HEK293T (cell line): ENCODE measurements around the gene RHOG.
"Not testable (repeated sequence)": the region's sequence is repeated elsewhere in the genome, so short reads cannot be mapped to it uniquely, and the experiment has no call there.

Experiments
- CTCF ChIA-PET: fragments of 350-600 bp; formaldehyde crosslinking; extraction: SDS; loops from one replicate; lab custom pipeline; 2021; ENCODE audit warnings: antibody characterized with exemption, inconsistent platforms; lab: Yijun Ruan, JAX
- POLR2A ChIA-PET: fragments of 350-600 bp; formaldehyde crosslinking; extraction: SDS; loops from one replicate; lab custom pipeline; 2020; ENCODE audit warnings: antibody characterized with exemption, inconsistent platforms; lab: Yijun Ruan, JAX
- DNase-seq: peaks from one replicate; pipeline ENCODE4 v3.0.0; 2012; ENCODE audit warnings: mixed read lengths; ENCODE audit errors: extremely low spot score
- ARNT ChIP-seq: fragments of 450-650 bp; IDR thresholded peaks from 2 replicates; pipeline ENCODE4 v1.6.1; 2017; ENCODE audit warnings: mild to moderate bottlenecking
- BHLHE40 ChIP-seq: fragments of 450-650 bp; IDR thresholded peaks from 2 replicates; pipeline ENCODE4 v1.6.1; 2016; ENCODE audit warnings: mild to moderate bottlenecking, moderate library complexity, borderline replicate concordance
- CTBP1 ChIP-seq: fragments of 450-650 bp; IDR thresholded peaks from 2 replicates; pipeline ENCODE4 v1.6.1; 2016; ENCODE audit warnings: borderline replicate concordance
- ELF4 ChIP-seq: fragments of 450-650 bp; IDR thresholded peaks from 2 replicates; pipeline ENCODE4 v1.6.1; 2017; ENCODE audit warnings: antibody characterized with exemption
- FOXA1 ChIP-seq: fragments of 450-650 bp; IDR thresholded peaks from 2 replicates; pipeline ENCODE4 v1.6.1; 2016; ENCODE audit warnings: mild to moderate bottlenecking
- FOXK2 ChIP-seq: fragments of 450-650 bp; IDR thresholded peaks from 2 replicates; pipeline ENCODE4 v1.6.1; 2016; ENCODE audit warnings: mild to moderate bottlenecking
- FOXM1 ChIP-seq: fragments of 450-650 bp; IDR thresholded peaks from 2 replicates; pipeline ENCODE4 v1.6.1; 2017; ENCODE audit warnings: mild to moderate bottlenecking, borderline replicate concordance
- HDGF ChIP-seq: fragments of 450-650 bp; IDR thresholded peaks from 2 replicates; pipeline ENCODE4 v1.6.1; 2017; ENCODE audit warnings: antibody characterized with exemption, borderline replicate concordance
- L3MBTL2 ChIP-seq: fragments of 450-650 bp; conservative IDR thresholded peaks from 2 replicates; pipeline ENCODE4 v1.6.1; 2016; ENCODE audit warnings: mild to moderate bottlenecking
- LEF1 ChIP-seq: fragments of 450-650 bp; IDR thresholded peaks from 2 replicates; pipeline ENCODE4 v1.6.1; 2017; ENCODE audit warnings: mild to moderate bottlenecking, borderline replicate concordance
- NFRKB ChIP-seq: fragments of 450-650 bp; IDR thresholded peaks from 2 replicates; pipeline ENCODE4 v1.6.1; 2016; ENCODE audit warnings: mild to moderate bottlenecking, moderate library complexity
- SP1 ChIP-seq: fragments of 450-650 bp; IDR thresholded peaks from 2 replicates; pipeline ENCODE4 v1.6.1; 2017
- SUZ12 ChIP-seq: fragments of 450-650 bp; IDR thresholded peaks from 2 replicates; pipeline ENCODE4 v1.6.1; 2016; ENCODE audit warnings: mild to moderate bottlenecking
- TARDBP ChIP-seq: fragments of 450-650 bp; IDR thresholded peaks from 2 replicates; pipeline ENCODE4 v1.6.1; 2016
- ZNF384 ChIP-seq: fragments of 450-650 bp; IDR thresholded peaks from 2 replicates; pipeline ENCODE4 v1.6.1; 2016
- TF ChIP-seq, protein P1 (sequence below): fragments of 450-650 bp; IDR thresholded peaks from 2 replicates; pipeline ENCODE4 v1.6.1; 2016

The RHOG gene

DNA sequence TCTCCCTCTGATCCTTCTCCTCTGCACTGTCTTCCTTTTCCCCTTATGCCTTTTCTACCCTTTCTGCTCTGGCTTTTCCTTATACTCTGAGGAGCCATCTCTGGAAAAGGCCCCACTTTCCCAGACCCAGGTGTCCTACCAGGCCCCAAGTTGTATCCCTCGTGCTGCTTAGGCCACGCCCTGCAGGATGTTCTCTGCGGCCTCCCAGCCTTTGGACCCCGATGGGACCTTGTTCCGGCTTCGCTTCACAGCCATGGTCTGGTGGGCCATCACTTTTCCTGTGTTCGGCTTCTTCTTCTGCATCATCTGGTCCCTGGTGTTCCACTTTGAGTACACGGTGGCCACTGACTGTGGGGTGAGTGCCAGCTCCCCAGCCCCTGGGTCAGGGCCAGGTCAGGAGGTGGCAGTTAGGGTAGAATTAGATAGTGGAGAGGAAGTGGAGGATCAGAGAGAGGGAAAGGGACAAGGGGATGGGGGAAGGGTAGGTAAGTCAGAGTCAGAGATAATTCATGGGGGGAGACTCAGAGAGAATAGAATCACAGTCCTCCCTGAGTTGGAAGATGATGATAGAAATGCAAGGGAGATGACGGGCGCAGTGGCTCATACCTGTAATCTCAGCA, 23.5 kb downstream of the RHOG start:
- ChIA-PET CTCF (no interaction called here), POLR2A (no interaction called here)
- no peak for DNase-seq

DNA sequence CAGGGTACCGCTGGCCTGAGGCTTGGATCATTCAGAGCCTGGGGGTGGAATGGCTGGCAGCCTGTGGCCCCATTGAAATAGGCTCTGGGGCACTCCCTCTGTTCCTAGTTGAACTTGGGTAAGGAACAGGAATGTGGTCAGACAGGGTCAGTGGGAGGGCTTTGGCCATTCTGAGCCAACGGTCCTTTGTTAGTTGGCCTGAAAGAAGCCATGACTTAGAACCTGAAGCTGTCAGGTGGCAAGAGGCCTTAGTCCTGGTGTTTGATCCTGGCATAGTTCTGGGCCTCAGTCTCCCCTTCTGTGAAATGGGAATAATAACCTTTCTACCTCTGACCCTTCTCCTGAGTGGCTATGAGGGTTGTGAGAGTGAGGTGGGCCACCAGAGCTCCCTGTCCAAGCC, 24.1 kb downstream of the RHOG start:
- ChIA-PET POLR2A (no interaction called here), CTCF (no interaction called here)
- no peak for DNase-seq
- TF ChIP-seq SUZ12 (no peak), TARDBP (no peak), NFRKB (no peak), HDGF (no peak), BHLHE40 (no peak), FOXM1 (no peak), CTBP1 (no peak), ELF4 (no peak), ZNF384 (no peak), SP1 (no peak), FOXA1 (no peak), LEF1 (no peak), FOXK2 (no peak)
- TF ChIP-seq, protein P1, sequence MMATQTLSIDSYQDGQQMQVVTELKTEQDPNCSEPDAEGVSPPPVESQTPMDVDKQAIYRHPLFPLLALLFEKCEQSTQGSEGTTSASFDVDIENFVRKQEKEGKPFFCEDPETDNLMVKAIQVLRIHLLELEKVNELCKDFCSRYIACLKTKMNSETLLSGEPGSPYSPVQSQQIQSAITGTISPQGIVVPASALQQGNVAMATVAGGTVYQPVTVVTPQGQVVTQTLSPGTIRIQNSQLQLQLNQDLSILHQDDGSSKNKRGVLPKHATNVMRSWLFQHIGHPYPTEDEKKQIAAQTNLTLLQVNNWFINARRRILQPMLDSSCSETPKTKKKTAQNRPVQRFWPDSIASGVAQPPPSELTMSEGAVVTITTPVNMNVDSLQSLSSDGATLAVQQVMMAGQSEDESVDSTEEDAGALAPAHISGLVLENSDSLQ, result no peak

More for the DNA sequence above, 23.5 kb downstream of the RHOG start:
- TF ChIP-seq TARDBP (no peak), L3MBTL2 (no peak), CTBP1 (no peak), HDGF (no peak), SP1 (no peak), FOXA1 (no peak), ELF4 (no peak), FOXM1 (no peak), NFRKB (no peak), FOXK2 (no peak), BHLHE40 (no peak), SUZ12 (no peak), LEF1 (no peak), ARNT (no peak), ZNF384 (no peak)
- TF ChIP-seq, protein P1, result no peak

GRCh38 chr11:3815845-3816244, 24.9 kb downstream of the RHOG start:
- ChIA-PET POLR2A (no interaction called here), CTCF (no interaction called here)
- no peak for DNase-seq
- no peak for TF ChIP-seq FOXM1
- no peak for TF ChIP-seq HDGF
- no peak for TF ChIP-seq NFRKB
- TF ChIP-seq ZNF384, result no peak
- TF ChIP-seq BHLHE40, result no peak
- TF ChIP-seq FOXA1, result no peak
- no peak for TF ChIP-seq TARDBP

DNA sequence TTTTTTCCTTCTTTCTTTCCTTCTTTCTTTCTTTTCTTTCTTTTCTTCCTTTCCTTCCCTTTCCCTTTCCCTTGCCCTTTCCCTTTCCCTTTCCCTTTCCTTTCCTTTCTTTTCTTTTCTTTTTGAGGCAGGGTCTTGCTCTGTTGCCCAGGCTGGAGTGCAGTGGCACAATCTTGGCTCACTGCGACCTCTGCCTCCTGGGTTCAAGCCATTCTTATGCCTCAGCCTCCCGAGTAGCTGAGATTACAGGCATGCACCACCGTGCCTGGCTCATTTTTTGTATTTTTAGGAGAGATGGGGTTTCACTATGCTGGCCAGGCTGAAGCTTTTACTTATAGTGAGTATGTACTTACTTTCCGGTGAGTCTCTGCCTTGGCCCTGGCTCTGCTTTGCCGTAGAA, 25.9 kb downstream of the RHOG start:
- CTCF ChIA-PET, DNase-seq: not testable (repeated sequence)
- POLR2A ChIA-PET, result interaction anchor here (1.1 kb wide), 1 partner anchor 26 kb away, joined by 3 read pairs; the partner anchor contains the start of gene RHOG

DNA sequence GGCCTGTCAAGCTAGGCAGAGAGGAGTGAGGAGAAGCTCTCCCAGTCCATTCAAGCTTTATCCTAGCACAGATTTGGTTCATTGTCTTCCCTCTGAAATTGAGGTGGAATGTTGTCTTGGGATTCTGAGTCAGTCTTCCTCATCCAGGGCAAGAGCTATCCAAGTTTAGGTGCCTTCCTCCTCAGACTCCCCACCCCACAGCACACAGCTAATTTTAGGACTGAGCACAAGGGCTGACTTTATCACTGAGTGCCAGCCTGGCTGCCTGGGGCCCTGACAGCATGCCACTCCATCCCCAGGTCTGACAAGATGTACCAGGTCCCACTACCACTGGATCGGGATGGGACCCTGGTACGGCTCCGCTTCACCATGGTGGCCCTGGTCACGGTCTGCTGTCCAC, 29.8 kb downstream of the RHOG start:
- ChIA-PET POLR2A (no interaction called here), CTCF (no interaction called here)
- TF ChIP-seq CTBP1 (no peak), ZNF384 (no peak), SUZ12 (no peak), FOXA1 (no peak), TARDBP (no peak), LEF1 (no peak), SP1 (no peak), NFRKB (no peak), BHLHE40 (no peak), ELF4 (no peak), L3MBTL2 (no peak), HDGF (no peak), ARNT (no peak), FOXK2 (no peak), FOXM1 (no peak)
- TF ChIP-seq, protein P1, result no peak
- no peak for DNase-seq

DNA sequence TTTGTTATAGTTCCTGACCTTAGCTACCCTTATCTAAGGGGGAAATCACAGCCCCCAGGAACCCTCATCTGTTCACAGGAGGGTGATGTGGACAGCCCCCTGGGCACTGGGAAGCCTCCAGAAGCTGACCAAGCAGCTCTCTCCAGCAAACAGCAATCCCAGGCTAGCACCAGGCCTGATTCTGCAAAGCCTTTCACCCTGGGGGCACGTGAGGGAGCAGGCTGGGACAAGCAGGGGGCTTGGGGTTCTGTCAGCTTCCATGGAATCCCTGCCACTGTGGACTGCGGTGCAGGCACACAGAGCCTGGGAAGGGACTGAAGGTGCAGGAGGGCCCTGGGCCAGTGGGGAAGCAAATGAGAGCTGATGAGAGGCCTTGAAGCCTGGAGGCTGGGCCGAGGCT, 30.3 kb downstream of the RHOG start:
- ChIA-PET POLR2A (no interaction called here), CTCF (interaction anchor here (1.7 kb wide), 1 partner anchor 10 kb away, joined by 8 read pairs; no protein-coding TSS in a partner anchor)
- no peak for DNase-seq
- TF ChIP-seq FOXM1 (no peak), FOXK2 (no peak), FOXA1 (no peak), NFRKB (no peak), ELF4 (no peak), ZNF384 (no peak)

GRCh38 chr11:3809624-3809928, 31.2 kb downstream of the RHOG start:
- no peak for TF ChIP-seq L3MBTL2
- no peak for TF ChIP-seq SP1
- no peak for TF ChIP-seq LEF1
- TF ChIP-seq ZNF384, result no peak
- no peak for TF ChIP-seq FOXA1
- no peak for TF ChIP-seq BHLHE40
- no peak for TF ChIP-seq CTBP1
- TF ChIP-seq FOXM1, result no peak
- TF ChIP-seq ARNT, result no peak
- no peak for TF ChIP-seq SUZ12
- ChIA-PET POLR2A (interaction anchor here (0.7 to 2.9 kb wide), 3 partner anchors 11 to 32 kb away, joined by 3 to 28 read pairs (median 9); partner anchors contain the start of genes NUP98 and RHOG), CTCF (interaction anchor here (1.0 to 1.7 kb wide), 3 partner anchors 11 to 263 kb away, joined by 3 to 9 read pairs (median 8); no protein-coding TSS in a partner anchor)
- no peak for DNase-seq
